Astrocyte (in vitro differentiated cells and primary cell): Measurements from ENCODE around the gene MIS18A. TPM values are rescaled to one million over a fixed set of nuclear protein-coding genes. Genes with fewer than 3 reads are reported as not detected.

Source experiments
- DNase-seq: peaks from one replicate; pipeline ENCODE4 v3.0.0-alpha.2; 2010; ENCODE audit warnings: low read depth
- FAIRE-seq: peaks from 2 replicates; lab custom pipeline; 2011; peaks lifted over from hg19 to GRCh38; lab: Jason Lieb, UNC
- H2AFZ ChIP-seq: 2 replicates; pipeline ENCODE4 v1.6.0; 2012; ENCODE audit warnings: low read depth, low read length, inconsistent platforms
- H3K27ac ChIP-seq: 2 replicates; pipeline ENCODE4 v1.5.1; 2011; ENCODE audit warnings: low read depth, low read length, inconsistent platforms
- H3K27me3 ChIP-seq: 2 replicates; pipeline ENCODE4 v1.6.0; 2011; ENCODE audit warnings: low read length, inconsistent platforms; ENCODE audit not compliant: insufficient read depth
- H3K36me3 ChIP-seq: 2 replicates; pipeline ENCODE4 v1.5.1; 2011; ENCODE audit warnings: low read length, inconsistent platforms; ENCODE audit not compliant: insufficient read depth
- H3K4me1 ChIP-seq: 2 replicates; pipeline ENCODE4 v1.5.1; 2011; ENCODE audit warnings: low read length, inconsistent platforms; ENCODE audit not compliant: insufficient read depth
- H3K4me2 ChIP-seq: 2 replicates; pipeline ENCODE4 v1.6.0; 2012; ENCODE audit warnings: low read length, inconsistent platforms
- H3K4me3 ChIP-seq: 2 replicates; pipeline ENCODE4 v1.5.1; 2011; ENCODE audit warnings: low read depth, mild to moderate bottlenecking, low read length, inconsistent platforms; ENCODE audit not compliant: insufficient read depth
- H3K79me2 ChIP-seq: 2 replicates; pipeline ENCODE4 v1.6.0; 2012; ENCODE audit warnings: mild to moderate bottlenecking, low read length, inconsistent platforms; ENCODE audit not compliant: insufficient read depth
- H3K9ac ChIP-seq: 2 replicates; pipeline ENCODE4 v1.6.0; 2012; ENCODE audit warnings: mild to moderate bottlenecking, low read length, inconsistent platforms
- H3K9me3 ChIP-seq: 2 replicates; pipeline ENCODE4 v1.5.1; 2012; ENCODE audit warnings: low read depth, mild to moderate bottlenecking, low read length, inconsistent platforms; ENCODE audit not compliant: insufficient read depth
- H4K20me1 ChIP-seq: 2 replicates; pipeline ENCODE4 v1.6.0; 2012; ENCODE audit warnings: low read length, inconsistent platforms; ENCODE audit not compliant: insufficient read depth
- H3K27ac Mint-ChIP-seq: one replicate; pipeline ENCODE4 v1.8.0; 2021; ENCODE audit warnings: mild to moderate bottlenecking, mixed read lengths; ENCODE audit not compliant: unreplicated experiment
- H3K27me3 Mint-ChIP-seq: one replicate; pipeline ENCODE4 v1.8.0; 2021; ENCODE audit warnings: low read depth, mixed read lengths; ENCODE audit not compliant: unreplicated experiment
- H3K36me3 Mint-ChIP-seq: one replicate; pipeline ENCODE4 v1.8.0; 2021; ENCODE audit warnings: low read depth, mixed read lengths; ENCODE audit not compliant: unreplicated experiment
- H3K4me1 Mint-ChIP-seq: one replicate; pipeline ENCODE4 v1.8.0; 2021; ENCODE audit warnings: low read depth, mixed read lengths; ENCODE audit not compliant: unreplicated experiment
- H3K4me3 Mint-ChIP-seq: one replicate; pipeline ENCODE4 v1.8.0; 2021; ENCODE audit warnings: mild to moderate bottlenecking, moderate library complexity, mixed read lengths; ENCODE audit not compliant: unreplicated experiment
- H3K9me3 Mint-ChIP-seq: one replicate; pipeline ENCODE4 v1.8.0; 2021; ENCODE audit warnings: mild to moderate bottlenecking, mixed read lengths; ENCODE audit not compliant: unreplicated experiment
- EZH2 ChIP-seq: IDR thresholded peaks from 2 replicates; pipeline ENCODE4 v1.6.1; 2012; ENCODE audit warnings: mild to moderate bottlenecking, low read length, inconsistent platforms; ENCODE audit not compliant: insufficient read depth
- total RNA-seq: library from RNA; stranded (reverse); gene quantifications from 2 replicates; pipeline ENCODE4 v1.2.1, GENCODE V29; 2021
- TF ChIP-seq, protein P1 (sequence below): IDR thresholded peaks from 2 replicates; pipeline ENCODE4 v1.5.1; 2011; ENCODE audit warnings: low read depth, mild to moderate bottlenecking, inconsistent platforms, low read length, moderate library complexity; ENCODE audit not compliant: insufficient read depth

The MIS18A gene
- total RNA-seq, 1 donor from 2014 or later = 8.0 TPM

DNA sequence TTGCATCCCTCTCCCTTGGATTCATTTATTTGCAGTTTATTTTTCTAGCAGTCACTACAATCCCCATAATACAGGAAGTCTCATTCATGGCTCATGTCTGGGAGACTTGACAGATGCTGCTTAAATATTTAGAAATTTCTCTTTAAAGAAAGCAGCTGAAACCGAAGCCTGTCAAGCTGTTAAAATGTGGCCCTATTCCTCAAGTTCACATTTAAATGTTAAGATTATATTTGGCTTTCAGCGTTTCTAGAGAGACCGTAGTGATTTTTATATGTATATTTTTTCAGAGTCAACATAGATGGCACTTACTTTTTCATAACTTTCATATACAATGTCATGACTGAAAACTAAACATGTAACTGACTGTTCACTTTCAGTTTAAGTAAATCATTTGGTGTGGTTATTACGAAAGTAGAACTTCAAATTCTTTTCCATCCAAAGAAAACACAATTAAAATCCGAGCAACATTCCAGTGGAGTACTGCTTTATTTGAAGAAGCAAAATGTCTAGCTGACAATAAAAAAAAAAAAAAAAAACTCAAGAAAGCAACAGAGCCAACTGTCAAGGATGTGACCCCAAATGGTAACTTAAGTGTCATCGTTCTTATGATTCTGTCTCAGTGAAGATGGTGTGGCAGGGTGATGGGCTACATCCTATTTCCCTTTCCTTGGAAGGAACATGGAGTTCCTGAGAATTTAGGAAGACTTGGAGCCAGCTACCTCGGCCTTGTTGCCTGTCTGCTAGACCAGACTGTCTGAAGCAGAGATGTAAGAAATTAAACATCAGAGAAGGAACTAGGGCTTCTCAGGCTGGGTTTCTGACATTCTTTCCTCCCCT is 37.8 kb downstream of the MIS18A start:
- H3K4me3 Mint-ChIP-seq = no peak overlapping the region
- H3K4me1 ChIP-seq = no peaks in the 10 kb centered on the region

DNA sequence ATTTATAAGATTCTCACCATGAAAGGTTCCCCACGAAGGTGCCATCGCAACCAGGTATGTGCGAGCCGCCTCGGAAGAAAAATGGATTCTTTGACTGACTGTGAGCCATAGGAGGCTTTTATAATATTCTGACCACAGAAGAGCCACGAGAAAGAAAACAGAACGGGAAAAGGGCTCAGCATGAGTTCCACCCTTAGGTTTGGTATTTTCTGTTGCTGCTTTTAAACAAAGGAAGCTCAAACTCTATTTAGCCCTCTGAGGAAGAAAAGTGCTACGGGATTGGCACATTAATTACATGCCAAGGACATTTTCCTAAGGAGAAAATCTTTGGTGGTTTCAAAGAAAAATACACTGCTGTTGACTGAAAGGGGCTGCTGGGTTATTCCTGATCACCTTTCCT is 39.3 kb downstream of the MIS18A start:
- DNase-seq = no peak

More for the DNA sequence above, 37.8 kb downstream of the MIS18A start:
- H3K9me3 Mint-ChIP-seq = peaks cover 6% of the 10 kb centered on the region
- no peak overlapping the region for H2AFZ ChIP-seq
- H3K27ac ChIP-seq = no peak overlapping the region
- TF ChIP-seq EZH2 = no peak
- TF ChIP-seq, protein P1, sequence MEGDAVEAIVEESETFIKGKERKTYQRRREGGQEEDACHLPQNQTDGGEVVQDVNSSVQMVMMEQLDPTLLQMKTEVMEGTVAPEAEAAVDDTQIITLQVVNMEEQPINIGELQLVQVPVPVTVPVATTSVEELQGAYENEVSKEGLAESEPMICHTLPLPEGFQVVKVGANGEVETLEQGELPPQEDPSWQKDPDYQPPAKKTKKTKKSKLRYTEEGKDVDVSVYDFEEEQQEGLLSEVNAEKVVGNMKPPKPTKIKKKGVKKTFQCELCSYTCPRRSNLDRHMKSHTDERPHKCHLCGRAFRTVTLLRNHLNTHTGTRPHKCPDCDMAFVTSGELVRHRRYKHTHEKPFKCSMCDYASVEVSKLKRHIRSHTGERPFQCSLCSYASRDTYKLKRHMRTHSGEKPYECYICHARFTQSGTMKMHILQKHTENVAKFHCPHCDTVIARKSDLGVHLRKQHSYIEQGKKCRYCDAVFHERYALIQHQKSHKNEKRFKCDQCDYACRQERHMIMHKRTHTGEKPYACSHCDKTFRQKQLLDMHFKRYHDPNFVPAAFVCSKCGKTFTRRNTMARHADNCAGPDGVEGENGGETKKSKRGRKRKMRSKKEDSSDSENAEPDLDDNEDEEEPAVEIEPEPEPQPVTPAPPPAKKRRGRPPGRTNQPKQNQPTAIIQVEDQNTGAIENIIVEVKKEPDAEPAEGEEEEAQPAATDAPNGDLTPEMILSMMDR = no peak
- peaks cover 1% of the 10 kb centered on the region for H3K36me3 Mint-ChIP-seq
- H3K27me3 ChIP-seq = no peaks in the 10 kb centered on the region
- no peaks in the 10 kb centered on the region for H3K79me2 ChIP-seq
- no peaks in the 10 kb centered on the region for H3K4me1 Mint-ChIP-seq
- H3K27me3 Mint-ChIP-seq = peaks cover 4% of the 10 kb centered on the region
- H3K4me3 ChIP-seq = no peak overlapping the region
- no peak for DNase-seq
- H3K9ac ChIP-seq = no peak overlapping the region
- no peaks in the 10 kb centered on the region for H3K36me3 ChIP-seq
- FAIRE-seq = no peak
- H3K27ac Mint-ChIP-seq = no peak overlapping the region
- H3K9me3 ChIP-seq = no peaks in the 10 kb centered on the region
- H4K20me1 ChIP-seq = no peaks in the 10 kb centered on the region
- H3K4me2 ChIP-seq = no peak overlapping the region

More for the DNA sequence above, 39.3 kb downstream of the MIS18A start:
- Histone ChIP-seq H3K27ac (no peak overlapping the region), H4K20me1 (no peaks in the 10 kb centered on the region), H3K4me2 (no peak overlapping the region), H3K4me3 (no peak overlapping the region), H3K36me3 (no peaks in the 10 kb centered on the region), H3K9me3 (no peaks in the 10 kb centered on the region), H3K79me2 (no peaks in the 10 kb centered on the region), H2AFZ (no peak overlapping the region), H3K27me3 (no peaks in the 10 kb centered on the region), H3K4me1 (no peaks in the 10 kb centered on the region), H3K9ac (no peak overlapping the region)
- Mint-ChIP-seq H3K27me3 (no peaks in the 10 kb centered on the region), H3K36me3 (peaks cover 1% of the 10 kb centered on the region), H3K9me3 (peaks cover 9% of the 10 kb centered on the region), H3K27ac (no peak overlapping the region), H3K4me3 (no peak overlapping the region), H3K4me1 (no peaks in the 10 kb centered on the region)
- TF ChIP-seq, protein P1 = no peak
- TF ChIP-seq EZH2 = no peak
- FAIRE-seq = no peak
